ENCODE results near the gene C5orf15.

C5orf15 gene

DNA sequence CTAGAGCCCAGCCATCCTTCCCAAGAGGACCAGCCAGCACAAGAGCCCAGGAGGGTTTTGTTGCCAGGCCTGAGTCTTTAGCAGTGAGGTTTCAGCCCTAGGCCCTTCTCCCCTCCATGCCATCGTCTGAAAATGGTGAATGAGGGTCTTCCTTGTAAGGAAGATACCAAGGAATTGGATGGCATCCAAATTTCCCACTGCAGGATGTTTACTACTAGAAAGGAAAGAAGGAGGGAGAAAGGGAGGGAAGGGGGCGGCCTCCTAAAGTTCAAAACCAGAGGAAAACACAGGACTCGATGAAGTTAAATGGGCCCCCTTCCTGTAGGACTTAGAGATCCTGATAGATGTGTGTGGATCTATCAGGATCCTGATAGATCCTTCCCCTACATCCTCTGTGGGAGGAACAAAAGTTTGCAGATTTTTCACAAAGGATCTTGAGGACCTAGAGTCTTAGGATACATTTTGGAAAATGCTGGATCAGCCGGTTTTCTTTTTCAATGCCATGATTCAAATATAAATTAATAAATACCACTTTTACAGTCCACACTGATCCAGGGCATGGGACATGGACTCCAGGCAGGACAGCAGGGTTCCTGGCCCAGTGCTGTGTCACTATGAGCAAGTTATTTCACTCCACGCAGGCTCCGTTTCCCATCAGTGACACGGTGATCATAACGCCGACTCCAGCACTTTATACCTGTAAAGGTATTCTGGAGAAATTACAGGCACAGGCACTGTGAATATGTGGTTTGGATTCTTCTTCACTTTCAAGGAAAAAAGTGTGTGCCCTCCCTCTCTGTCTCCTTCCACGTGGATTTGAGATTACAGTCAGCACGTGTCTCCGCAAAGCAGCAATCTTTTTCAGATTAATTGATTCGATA lies 40.9 kb downstream of the C5orf15 start:
- H3K4me3 ChIP-seq (ENCODE audit: low read depth, low read length): no peak overlapping the region
- no peak for DNase-seq (ENCODE audit: low read depth)
- TF ChIP-seq, protein P1, sequence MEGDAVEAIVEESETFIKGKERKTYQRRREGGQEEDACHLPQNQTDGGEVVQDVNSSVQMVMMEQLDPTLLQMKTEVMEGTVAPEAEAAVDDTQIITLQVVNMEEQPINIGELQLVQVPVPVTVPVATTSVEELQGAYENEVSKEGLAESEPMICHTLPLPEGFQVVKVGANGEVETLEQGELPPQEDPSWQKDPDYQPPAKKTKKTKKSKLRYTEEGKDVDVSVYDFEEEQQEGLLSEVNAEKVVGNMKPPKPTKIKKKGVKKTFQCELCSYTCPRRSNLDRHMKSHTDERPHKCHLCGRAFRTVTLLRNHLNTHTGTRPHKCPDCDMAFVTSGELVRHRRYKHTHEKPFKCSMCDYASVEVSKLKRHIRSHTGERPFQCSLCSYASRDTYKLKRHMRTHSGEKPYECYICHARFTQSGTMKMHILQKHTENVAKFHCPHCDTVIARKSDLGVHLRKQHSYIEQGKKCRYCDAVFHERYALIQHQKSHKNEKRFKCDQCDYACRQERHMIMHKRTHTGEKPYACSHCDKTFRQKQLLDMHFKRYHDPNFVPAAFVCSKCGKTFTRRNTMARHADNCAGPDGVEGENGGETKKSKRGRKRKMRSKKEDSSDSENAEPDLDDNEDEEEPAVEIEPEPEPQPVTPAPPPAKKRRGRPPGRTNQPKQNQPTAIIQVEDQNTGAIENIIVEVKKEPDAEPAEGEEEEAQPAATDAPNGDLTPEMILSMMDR (IDR thresholded peaks at IDR 0.05; ENCODE audit: control insufficient read depth, extremely low read depth, insufficient read depth): no peak

DNA sequence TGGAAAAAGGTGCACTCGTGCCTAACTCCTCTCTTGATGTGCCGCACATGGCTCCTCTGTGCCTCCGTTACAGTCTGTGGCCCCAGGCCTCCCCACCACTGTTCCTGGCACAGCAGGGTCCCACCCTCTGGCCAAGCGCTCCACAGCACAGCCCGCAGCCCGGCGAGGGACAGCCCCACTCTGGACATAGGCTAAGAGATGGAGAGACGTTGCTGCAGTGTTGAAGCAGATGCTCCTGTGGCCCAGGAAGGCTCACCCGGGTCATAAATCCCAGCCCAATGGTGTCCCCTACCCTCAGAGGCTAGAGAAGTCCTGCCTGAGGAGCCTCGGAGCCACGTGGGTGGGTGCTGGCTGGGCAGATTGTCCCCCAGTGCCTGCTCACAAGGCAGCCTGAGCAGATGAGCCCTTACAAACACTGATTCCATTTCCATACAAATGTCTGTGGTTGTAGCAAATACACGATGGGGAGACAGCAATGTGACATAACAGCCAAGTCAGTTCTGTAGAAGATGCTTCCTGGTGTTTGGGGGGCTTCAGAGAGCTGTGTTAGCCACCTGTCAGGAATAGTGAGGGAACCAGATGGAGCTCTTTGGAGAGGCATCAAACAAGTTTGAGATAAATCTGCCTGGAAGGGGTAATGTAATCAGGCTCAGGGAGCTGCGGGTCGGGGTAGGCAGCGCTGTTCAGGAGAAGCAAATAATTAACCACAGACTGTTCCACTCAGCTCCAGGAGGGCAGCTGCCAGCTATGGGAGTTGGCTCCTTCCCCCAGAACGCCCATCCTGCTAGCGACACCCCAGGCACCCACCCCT lies 41.7 kb downstream of the C5orf15 start:
- TF ChIP-seq, protein P1 (IDR thresholded peaks at IDR 0.05; ENCODE audit: control insufficient read depth, extremely low read depth, insufficient read depth): no peak
- no peak for DNase-seq (ENCODE audit: low read depth)
- no peak overlapping the region for H3K4me3 ChIP-seq (ENCODE audit: low read depth, low read length)

GRCh38 chr5:133925866-133926488 lies 42.4 kb downstream of the C5orf15 start:
- no peak overlapping the region for H3K4me3 ChIP-seq (ENCODE audit: low read depth, low read length)
- no peak for DNase-seq (ENCODE audit: low read depth)
- TF ChIP-seq, protein P1 (IDR thresholded peaks at IDR 0.05; ENCODE audit: control insufficient read depth, extremely low read depth, insufficient read depth): no peak

GRCh38 chr5:133925269-133925668 lies 43.2 kb downstream of the C5orf15 start:
- DNase-seq (ENCODE audit: low read depth): no peak
- TF ChIP-seq, protein P1 (IDR thresholded peaks at IDR 0.05; ENCODE audit: control insufficient read depth, extremely low read depth, insufficient read depth): no peak
- no peak overlapping the region for H3K4me3 ChIP-seq (ENCODE audit: low read depth, low read length)

GRCh38 chr5:133924221-133924920 lies 44.1 kb downstream of the C5orf15 start:
- DNase-seq (ENCODE audit: low read depth): no peak
- TF ChIP-seq, protein P1 (IDR thresholded peaks at IDR 0.05; ENCODE audit: control insufficient read depth, extremely low read depth, insufficient read depth): no peak
- H3K4me3 ChIP-seq (ENCODE audit: low read depth, low read length): no peak overlapping the region

- no peak for DNase-seq (ENCODE audit: low read depth)
- TF ChIP-seq, protein P1 (IDR thresholded peaks at IDR 0.05; ENCODE audit: control insufficient read depth, extremely low read depth, insufficient read depth): no peak
- no peak overlapping the region for H3K4me3 ChIP-seq (ENCODE audit: low read depth, low read length)
Observed at GRCh38 chr5:133921979-133922378, 46.4 kb downstream of the C5orf15 start.
